CD14-positive monocyte (primary cell): ENCODE measurements around the gene BSG. TPM values are rescaled to one million over a fixed set of nuclear protein-coding genes. Genes with fewer than 3 reads are reported as not detected.

ENCODE experiments used
- DNase-seq, 3 donors: peaks; one replicate each; pipeline ENCODE4 v3.0.0-alpha.2; 2011 to 2022
- H2AFZ ChIP-seq: 2 replicates; pipeline ENCODE4 v1.6.0; 2012; ENCODE audit warnings: mild to moderate bottlenecking, low read depth, low read length, inconsistent platforms; ENCODE audit not compliant: insufficient read depth, poor library complexity, severe bottlenecking
- H3K27ac ChIP-seq, 2 donors: 1 replicate in 1 of 2; 2 replicates in 1 of 2; pipeline ENCODE4 v1.5.1; 2012 to 2013; ENCODE audit warnings: low read length in 2 of 2, control low read depth in 1 of 2, inconsistent platforms in 1 of 2, low read depth in 1 of 2, mild to moderate bottlenecking in 1 of 2
- H3K27me3 ChIP-seq, 2 donors: one replicate each; pipeline versions ENCODE4 v1.6.0 to v1.6.1; 2011 to 2013; ENCODE audit warnings: low read length in 2 of 2; ENCODE audit not compliant: control insufficient read depth in 2 of 2, insufficient read depth in 2 of 2
- H3K36me3 ChIP-seq, 2 donors: replicated peaks in 1 of 2; 1 replicate in 1 of 2; 2 replicates in 1 of 2; pipeline versions ENCODE4 v1.5.1 to v1.6.1; 2012 to 2013; ENCODE audit warnings: low read length in 2 of 2, control low read depth in 1 of 2, inconsistent platforms in 1 of 2, mild to moderate bottlenecking in 1 of 2; ENCODE audit not compliant: insufficient read depth in 2 of 2, control insufficient read depth in 1 of 2
- H3K4me1 ChIP-seq, 2 donors: 1 replicate in 1 of 2; 2 replicates in 1 of 2; pipeline versions ENCODE4 v1.5.1 to v1.6.1; 2012 to 2013; ENCODE audit warnings: low read length in 2 of 2, control low read depth in 1 of 2, inconsistent platforms in 1 of 2, mild to moderate bottlenecking in 1 of 2, moderate library complexity in 1 of 2; ENCODE audit not compliant: insufficient read depth in 2 of 2, control insufficient read depth in 1 of 2
- H3K4me2 ChIP-seq: replicated peaks from 2 replicates; pipeline ENCODE3; 2012; ENCODE audit warnings: low read length, moderate library complexity, mild to moderate bottlenecking; ENCODE audit not compliant: poor library complexity, severe bottlenecking; ENCODE audit errors: extremely low read depth
- H3K4me3 ChIP-seq, 3 experiments: fragments of 200-600 bp in 1 of 3; sonication (generic) in 1 of 3; replicated peaks in 1 of 3; 1 replicate in 2 of 3; 2 replicates in 1 of 3; pipeline ENCODE4 v1.5.1; 2011 to 2013; ENCODE audit warnings: low read length in 3 of 3, mild to moderate bottlenecking in 3 of 3, control low read depth in 2 of 3, low read depth in 2 of 3, inconsistent platforms in 1 of 3, moderate library complexity in 1 of 3
- H3K79me2 ChIP-seq: 2 replicates; pipeline ENCODE4 v1.6.0; 2012; ENCODE audit warnings: mild to moderate bottlenecking, control low read depth, inconsistent platforms, low read length, moderate library complexity; ENCODE audit not compliant: insufficient read depth
- H3K9ac ChIP-seq: 2 replicates; pipeline ENCODE4 v1.6.0; 2017; ENCODE audit warnings: low read length, mild to moderate bottlenecking; ENCODE audit not compliant: insufficient read depth, poor library complexity, severe bottlenecking
- H3K9me3 ChIP-seq, 2 donors: replicated peaks in 1 of 2; 1 replicate in 1 of 2; 2 replicates in 1 of 2; pipeline versions ENCODE4 v1.5.1 to v1.6.1; 2012 to 2013; ENCODE audit warnings: low read length in 2 of 2, control low read depth in 1 of 2; ENCODE audit not compliant: control insufficient read depth in 1 of 2, insufficient read depth in 1 of 2
- H4K20me1 ChIP-seq: 2 replicates; pipeline ENCODE4 v1.6.0; 2012; ENCODE audit warnings: mild to moderate bottlenecking, low read length, control low read depth, moderate library complexity; ENCODE audit not compliant: insufficient read depth
- H3K27ac Mint-ChIP-seq, 7 donors: one replicate each; pipeline ENCODE4 v1.8.0; 2020; ENCODE audit warnings: mild to moderate bottlenecking in 7 of 7, mixed read lengths in 7 of 7, moderate library complexity in 6 of 7, inconsistent platforms in 2 of 7
- H3K27me3 Mint-ChIP-seq, 3 donors: one replicate each; pipeline ENCODE4 v1.8.0; 2021 to 2022; ENCODE audit warnings: low read depth in 3 of 3, mild to moderate bottlenecking in 3 of 3, mixed read lengths in 3 of 3, moderate library complexity in 3 of 3, inconsistent platforms in 1 of 3
- H3K36me3 Mint-ChIP-seq, 2 donors: one replicate each; pipeline ENCODE4 v1.8.0; 2020; ENCODE audit warnings: mixed read lengths in 2 of 2, inconsistent platforms in 1 of 2, mild to moderate bottlenecking in 1 of 2
- H3K4me1 Mint-ChIP-seq: one replicate; pipeline ENCODE4 v1.8.0; 2020; ENCODE audit warnings: mild to moderate bottlenecking, mixed read lengths
- H3K4me3 Mint-ChIP-seq, 2 donors: one replicate each; pipeline ENCODE4 v1.8.0; 2020; ENCODE audit warnings: mild to moderate bottlenecking in 2 of 2, mixed read lengths in 2 of 2, moderate library complexity in 1 of 2
- H3K9me3 Mint-ChIP-seq, 7 donors: one replicate each; pipeline ENCODE4 v1.8.0; 2020 to 2022; ENCODE audit warnings: mixed read lengths in 7 of 7, mild to moderate bottlenecking in 6 of 7, moderate library complexity in 6 of 7, inconsistent platforms in 2 of 7
- CTCF ChIP-seq: fragments of 200-600 bp; IDR thresholded peaks from one replicate; pipeline ENCODE4 v1.8.0; 2022; ENCODE audit warnings: antibody characterized with exemption, mild to moderate bottlenecking
- WGBS: methylation state at CpG from one replicate; pipeline ENCODE4 v1.1.5; 2013; ENCODE audit warnings: missing lambda C conversion rate; ENCODE audit not compliant: insufficient coverage; 5-methylcytosine and 5-hydroxymethylcytosine counted together
- intact Hi-C, 2 donors: fragments of 100-400 bp; cut with micrococcal nuclease; formaldehyde crosslinking; loops; one replicate each; pipeline versions ENCODE4 v1.15.0 to v1.15.1; 2023
- polyA plus RNA-seq, 3 donors: library from polyadenylated mRNA; depleted of rRNA in 1 of 3; unstranded in 2 of 3; stranded (reverse) in 1 of 3; fragments of 300-500 nt in 2 of 3; fragments of >200 nt in 1 of 3; fragmentation: Illumina TruSeq in 2 of 3; gene quantifications; 1 replicate in 2 of 3; 2 replicates in 1 of 3; pipeline ENCODE4 v1.2.3, GENCODE V29; 2012 to 2021

BSG gene
- polyA plus RNA-seq, 3 donors, result 190 to 431 (median 364) TPM

GRCh38 chr19:532561-533363 is 39.6 kb upstream of the BSG start:
- TF ChIP-seq CTCF, result peak; percentile 62
- peaks cover 24 to 27% of the 10 kb centered on the region in 2 donors for H3K4me1 ChIP-seq
- intact Hi-C loops, result loop anchor here (2.0 to 10.0 kb wide), 3 partner anchors 38 to 102 kb away; partner anchors contain the start of genes BSG (in 1 of the 2), FGF22 (in 1 of the 2) and POLRMT (in 1 of the 2)
- H3K9me3 Mint-ChIP-seq, result peaks cover 0 to 6% (median 3%) of the 10 kb centered on the region in 7 donors
- H3K36me3 ChIP-seq, result peaks cover 19 to 26% of the 10 kb centered on the region in 2 donors
- H3K27ac ChIP-seq, result peak overlapping the region; percentile 64 to 90
- H3K27me3 ChIP-seq, result no peaks in the 10 kb centered on the region
- peak; percentile 64 to 92 (median 72) for DNase-seq
- peak overlapping the region; percentile 91 for H3K4me2 ChIP-seq
- H4K20me1 ChIP-seq, result peaks cover 54% of the 10 kb centered on the region
- peaks cover 41% of the 10 kb centered on the region for H3K79me2 ChIP-seq
- H3K9me3 ChIP-seq, result no peaks in the 10 kb centered on the region
- peak overlapping the region; percentile 35 for H2AFZ ChIP-seq
- peak overlapping the region; percentile 89 to 98 (median 96) for H3K27ac Mint-ChIP-seq
- peaks cover 23% of the 10 kb centered on the region for H3K4me1 Mint-ChIP-seq
- peak overlapping the region; percentile 90 for H3K9ac ChIP-seq
- peak overlapping the region; percentile 88 to 92 for H3K4me3 Mint-ChIP-seq
- H3K36me3 Mint-ChIP-seq, result peaks cover 9 to 23% of the 10 kb centered on the region in 2 donors
- under 1% methylated on average over 42 of the region's 47 CpGs for WGBS
- peak overlapping the region; percentile 82 to 93 (median 91) for H3K4me3 ChIP-seq
- peaks cover 0 to 2% (median 1%) of the 10 kb centered on the region in 3 donors for H3K27me3 Mint-ChIP-seq

- Histone ChIP-seq H3K4me3 (peak overlapping the region; percentile 82 to 93 (median 91)), H2AFZ (peak overlapping the region; percentile 35), H3K27me3 (no peaks in the 10 kb centered on the region), H3K36me3 (peaks cover 26 to 33% of the 10 kb centered on the region in 2 donors), H4K20me1 (peaks cover 61% of the 10 kb centered on the region), H3K9me3 (no peaks in the 10 kb centered on the region), H3K9ac (peak overlapping the region; percentile 90), H3K27ac (peak overlapping the region; percentile 64 to 90), H3K4me1 (peaks cover 24 to 27% of the 10 kb centered on the region in 2 donors), H3K79me2 (peaks cover 41% of the 10 kb centered on the region), H3K4me2 (peak overlapping the region; percentile 91)
- H3K4me3 Mint-ChIP-seq, result peak overlapping the region; percentile 88 to 92
- DNase-seq, result no peak
- intact Hi-C loops, result loop anchor here (2.0 to 10.0 kb wide), 3 partner anchors 37 to 101 kb away; partner anchors contain the start of genes BSG (in 1 of the 2), FGF22 (in 1 of the 2) and POLRMT (in 1 of the 2)
- H3K9me3 Mint-ChIP-seq, result peaks cover 0 to 3% (median under 1%) of the 10 kb centered on the region in 7 donors
- peaks cover 0 to 2% (median 1%) of the 10 kb centered on the region in 3 donors for H3K27me3 Mint-ChIP-seq
- WGBS, result 59% methylated on average over 23 of the region's 25 CpGs
- no peak for TF ChIP-seq CTCF
- peaks cover 21% of the 10 kb centered on the region for H3K4me1 Mint-ChIP-seq
- peaks cover 17 to 30% of the 10 kb centered on the region in 2 donors for H3K36me3 Mint-ChIP-seq
- H3K27ac Mint-ChIP-seq, result peak overlapping the region; percentile 66 to 98 (median 95)
Observed at GRCh38 chr19:533364-534058, 38.9 kb upstream of the BSG start.
